Measurements from ENCODE around the gene GARIN3.
A peak's percentile ranks its signal among the peaks of the same experiment; 100 is the strongest.
"Not testable (repeated sequence)": the region's sequence is repeated elsewhere in the genome, so short reads cannot be mapped to it uniquely, and the experiment has no call there.

Gene GARIN3

DNA sequence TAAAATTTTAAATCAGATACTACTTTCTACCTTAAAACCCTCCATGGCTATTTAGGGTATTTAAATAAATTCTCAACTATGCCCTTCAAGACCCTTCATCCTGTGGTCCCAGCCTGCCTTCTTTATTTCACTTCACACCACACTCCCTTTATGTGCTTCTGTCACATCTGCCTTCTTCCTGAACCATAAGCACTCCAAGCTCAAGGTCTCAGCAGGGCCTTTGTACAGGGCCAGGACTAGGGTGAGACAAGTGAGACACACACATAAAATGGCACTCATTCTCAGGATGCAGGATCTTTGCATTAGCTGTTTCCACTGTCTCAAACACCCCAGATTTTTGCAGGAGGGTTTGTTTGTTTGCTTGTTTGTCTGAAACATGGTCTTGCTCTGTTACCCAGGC is 22.2 kb upstream of the GARIN3 start:
- Histone ChIP-seq H4K20me1 (ENCODE audit: insufficient read depth, low read length) (no peaks in the 10 kb centered on the region), H3K27ac (ENCODE audit: low read depth, low read length, poor library complexity, severe bottlenecking) (peak overlapping the region; percentile 12), H3K4me3 (ENCODE audit: low read depth, low read length, poor library complexity, severe bottlenecking) (no peak overlapping the region), H2AFZ (ENCODE audit: low read length) (no peak overlapping the region), H3F3A (ENCODE audit: insufficient read depth, low read length) (no peaks in the 10 kb centered on the region), H3K4me2 (ENCODE audit: low read length) (peak overlapping the region; percentile 9; the same call in 1 of the 2 replicates), H3K9me2 (ENCODE audit: low read depth, low read length) (no peaks in the 10 kb centered on the region), H3K79me2 (ENCODE audit: insufficient read depth, low read length) (peaks cover 51% of the 10 kb centered on the region), H3K4me1 (ENCODE audit: insufficient read depth, low read length, severe bottlenecking) (peaks cover 55% of the 10 kb centered on the region), H3K9me3 (ENCODE audit: low read length) (no peaks in the 10 kb centered on the region), H3K36me3 (ENCODE audit: insufficient read depth, low read length) (peaks cover 22% of the 10 kb centered on the region; the same call in 1 of the 2 replicates), H3K9ac (ENCODE audit: low read length) (no peak overlapping the region), H3K27me3 (ENCODE audit: insufficient read depth, low read length) (no peaks in the 10 kb centered on the region)
- no peak for TF ChIP-seq EZH2 (IDR thresholded peaks at IDR 0.05; ENCODE audit: borderline replicate concordance, low read length)
- TF ChIP-seq, protein P1, sequence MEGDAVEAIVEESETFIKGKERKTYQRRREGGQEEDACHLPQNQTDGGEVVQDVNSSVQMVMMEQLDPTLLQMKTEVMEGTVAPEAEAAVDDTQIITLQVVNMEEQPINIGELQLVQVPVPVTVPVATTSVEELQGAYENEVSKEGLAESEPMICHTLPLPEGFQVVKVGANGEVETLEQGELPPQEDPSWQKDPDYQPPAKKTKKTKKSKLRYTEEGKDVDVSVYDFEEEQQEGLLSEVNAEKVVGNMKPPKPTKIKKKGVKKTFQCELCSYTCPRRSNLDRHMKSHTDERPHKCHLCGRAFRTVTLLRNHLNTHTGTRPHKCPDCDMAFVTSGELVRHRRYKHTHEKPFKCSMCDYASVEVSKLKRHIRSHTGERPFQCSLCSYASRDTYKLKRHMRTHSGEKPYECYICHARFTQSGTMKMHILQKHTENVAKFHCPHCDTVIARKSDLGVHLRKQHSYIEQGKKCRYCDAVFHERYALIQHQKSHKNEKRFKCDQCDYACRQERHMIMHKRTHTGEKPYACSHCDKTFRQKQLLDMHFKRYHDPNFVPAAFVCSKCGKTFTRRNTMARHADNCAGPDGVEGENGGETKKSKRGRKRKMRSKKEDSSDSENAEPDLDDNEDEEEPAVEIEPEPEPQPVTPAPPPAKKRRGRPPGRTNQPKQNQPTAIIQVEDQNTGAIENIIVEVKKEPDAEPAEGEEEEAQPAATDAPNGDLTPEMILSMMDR (IDR thresholded peaks at IDR 0.05; ENCODE audit: low read length), result no peak

DNA sequence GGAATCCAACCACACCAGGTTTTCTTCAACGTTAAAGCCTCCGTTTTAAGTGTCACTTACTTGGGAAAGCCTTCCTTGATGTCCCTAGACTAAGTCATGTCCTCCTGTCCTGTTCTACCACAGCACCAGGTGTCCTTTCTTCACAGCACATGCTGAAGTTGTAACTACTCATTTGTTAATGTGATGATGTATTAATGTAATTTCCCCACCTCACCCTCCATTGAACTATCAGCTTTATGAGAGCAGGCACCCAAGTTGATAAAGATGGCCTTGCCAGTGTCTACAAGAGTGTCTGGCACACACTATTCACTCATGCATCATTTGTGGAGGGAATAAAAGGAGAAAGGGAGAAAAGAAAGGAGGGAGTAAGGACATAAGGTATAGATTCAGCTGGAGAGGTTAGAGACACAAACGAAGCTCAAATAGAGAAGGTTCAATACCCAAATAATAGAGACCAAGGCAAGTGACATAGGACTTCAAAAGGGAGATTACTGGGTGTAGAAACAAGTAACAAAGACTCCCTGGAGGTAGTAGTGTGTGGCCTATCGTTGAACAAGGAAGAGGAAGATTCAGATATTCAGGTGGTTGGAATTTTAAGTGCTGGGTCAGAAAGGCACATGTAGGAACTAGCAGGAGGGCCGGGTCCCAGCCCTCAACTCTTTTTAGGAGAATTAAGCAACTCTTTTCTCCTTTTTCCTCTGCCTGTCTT is 21.1 kb upstream of the GARIN3 start:
- Histone ChIP-seq H2AFZ (ENCODE audit: low read length) (no peak overlapping the region), H3K4me3 (ENCODE audit: low read depth, low read length, poor library complexity, severe bottlenecking) (no peak overlapping the region), H3K27me3 (ENCODE audit: insufficient read depth, low read length) (no peaks in the 10 kb centered on the region), H3K4me1 (ENCODE audit: insufficient read depth, low read length, severe bottlenecking) (peaks cover 57% of the 10 kb centered on the region), H3K4me2 (ENCODE audit: low read length) (no peak overlapping the region; the same call in 1 of the 2 replicates), H3F3A (ENCODE audit: insufficient read depth, low read length) (no peaks in the 10 kb centered on the region), H3K36me3 (ENCODE audit: insufficient read depth, low read length) (peaks cover 22% of the 10 kb centered on the region; the same call in 1 of the 2 replicates), H3K27ac (ENCODE audit: low read depth, low read length, poor library complexity, severe bottlenecking) (peak overlapping the region; percentile 25), H3K9me3 (ENCODE audit: low read length) (no peaks in the 10 kb centered on the region), H3K9ac (ENCODE audit: low read length) (no peak overlapping the region), H3K9me2 (ENCODE audit: low read depth, low read length) (no peaks in the 10 kb centered on the region), H4K20me1 (ENCODE audit: insufficient read depth, low read length) (no peaks in the 10 kb centered on the region), H3K79me2 (ENCODE audit: insufficient read depth, low read length) (peaks cover 60% of the 10 kb centered on the region)
- TF ChIP-seq, protein P1 (IDR thresholded peaks at IDR 0.05; ENCODE audit: low read length), result no peak
- TF ChIP-seq EZH2 (IDR thresholded peaks at IDR 0.05; ENCODE audit: borderline replicate concordance, low read length), result no peak

DNA sequence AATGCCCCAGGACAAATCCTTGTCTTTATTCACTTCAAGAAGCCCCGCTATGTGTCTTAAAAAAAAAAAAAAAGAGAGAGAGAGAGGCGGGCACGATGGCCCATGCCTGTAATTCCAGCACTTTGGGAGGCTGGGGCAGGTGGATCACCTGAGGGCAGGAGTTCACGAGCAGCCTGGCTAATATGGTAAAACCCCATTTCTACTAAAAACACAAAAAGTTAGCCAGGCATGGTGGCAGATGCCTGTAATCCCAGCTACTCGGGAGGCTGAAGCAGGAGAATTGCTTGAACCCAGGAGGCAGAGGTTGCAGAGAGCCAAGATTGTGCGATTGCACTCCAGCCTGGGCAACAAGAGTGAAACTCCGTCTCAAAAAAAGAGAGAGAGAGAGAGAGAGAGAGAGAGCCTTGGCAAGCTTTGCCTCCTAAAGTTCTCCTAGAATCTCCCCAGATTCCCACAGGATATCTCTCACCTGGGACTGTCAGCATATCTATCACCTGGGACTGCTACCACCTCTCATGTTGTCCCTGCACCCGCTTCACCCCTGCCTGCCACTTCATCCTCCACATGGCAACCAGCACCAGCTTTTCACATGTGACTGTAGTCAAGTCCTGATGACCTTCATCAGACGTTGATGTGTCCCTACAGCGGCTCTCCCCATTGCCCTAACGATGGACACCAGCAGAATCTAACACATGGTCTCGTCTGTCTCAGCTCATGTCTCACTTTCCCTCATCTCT is 20.4 kb upstream of the GARIN3 start:
- no peak for TF ChIP-seq EZH2 (IDR thresholded peaks at IDR 0.05; ENCODE audit: borderline replicate concordance, low read length)
- TF ChIP-seq, protein P1 (IDR thresholded peaks at IDR 0.05; ENCODE audit: low read length), result no peak
- Histone ChIP-seq H3K79me2 (ENCODE audit: insufficient read depth, low read length) (peaks cover 61% of the 10 kb centered on the region), H3K27me3 (ENCODE audit: insufficient read depth, low read length) (no peaks in the 10 kb centered on the region), H3K9me3 (ENCODE audit: low read length) (no peaks in the 10 kb centered on the region), H3K4me2 (ENCODE audit: low read length) (no peak overlapping the region; the same call in 1 of the 2 replicates), H3K4me1 (ENCODE audit: insufficient read depth, low read length, severe bottlenecking) (peaks cover 57% of the 10 kb centered on the region), H2AFZ (ENCODE audit: low read length) (no peak overlapping the region), H3K4me3 (ENCODE audit: low read depth, low read length, poor library complexity, severe bottlenecking) (no peak overlapping the region), H3K36me3 (ENCODE audit: insufficient read depth, low read length) (peaks cover 22% of the 10 kb centered on the region; the same call in 1 of the 2 replicates), H3F3A (ENCODE audit: insufficient read depth, low read length) (no peaks in the 10 kb centered on the region), H3K27ac (ENCODE audit: low read depth, low read length, poor library complexity, severe bottlenecking) (no peak overlapping the region), H3K9me2 (ENCODE audit: low read depth, low read length) (no peaks in the 10 kb centered on the region), H4K20me1 (ENCODE audit: insufficient read depth, low read length) (no peaks in the 10 kb centered on the region), H3K9ac (ENCODE audit: low read length) (no peak overlapping the region)

DNA sequence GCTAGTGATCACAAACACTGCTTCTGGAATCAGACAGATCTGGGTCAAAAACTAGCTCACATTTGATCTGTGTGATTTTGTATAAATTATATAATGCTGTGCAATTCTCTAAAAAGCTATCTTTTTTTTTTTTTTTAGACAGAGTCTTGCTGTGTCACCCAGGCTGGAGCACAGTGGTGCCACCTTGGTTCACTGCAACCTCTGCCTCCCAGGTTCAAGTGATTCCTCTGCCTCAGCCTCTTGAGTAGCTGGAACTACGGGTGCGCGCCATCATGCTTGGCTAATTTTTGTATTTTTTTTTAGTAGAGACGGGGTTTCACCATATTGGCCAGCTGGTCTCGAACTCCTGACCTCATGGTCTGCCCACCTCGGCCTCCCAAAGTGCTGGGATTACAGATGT is 19.1 kb upstream of the GARIN3 start:
- Histone ChIP-seq H3K4me3 (ENCODE audit: low read depth, low read length, poor library complexity, severe bottlenecking) (peak overlapping the region; percentile 69), H3K36me3 (ENCODE audit: insufficient read depth, low read length) (peaks cover 18% of the 10 kb centered on the region; the same call in 1 of the 2 replicates), H3K27ac (ENCODE audit: low read depth, low read length, poor library complexity, severe bottlenecking) (peak overlapping the region; percentile 58), H3K4me2 (ENCODE audit: low read length) (peak overlapping the region; percentile 66; the same call in 1 of the 2 replicates), H3K4me1 (ENCODE audit: insufficient read depth, low read length, severe bottlenecking) (peaks cover 62% of the 10 kb centered on the region), H3K79me2 (ENCODE audit: insufficient read depth, low read length) (peaks cover 67% of the 10 kb centered on the region)
- H3K9ac ChIP-seq (ENCODE audit: low read length); H3K9me3 ChIP-seq (ENCODE audit: low read length); H3K27me3 ChIP-seq (ENCODE audit: insufficient read depth, low read length); H4K20me1 ChIP-seq (ENCODE audit: insufficient read depth, low read length); H2AFZ ChIP-seq (ENCODE audit: low read length); H3F3A ChIP-seq (ENCODE audit: insufficient read depth, low read length); H3K9me2 ChIP-seq (ENCODE audit: low read depth, low read length): not testable (repeated sequence)
